Esophagus squamous epithelium (tissue), 5 donors: ENCODE measurements around the gene MAN1C1. TPM values are rescaled to one million over a fixed set of nuclear protein-coding genes. Genes with fewer than 3 reads are reported as not detected.

ENCODE experiments used
- DNase-seq: peaks from one replicate; lab custom pipeline; 2025; lab: John Stamatoyannopoulos, UW
- H3K27ac ChIP-seq, 4 donors: fragments of 200-600 bp; sonication (generic); one replicate each; pipeline ENCODE4 v1.5.1; 2016 to 2019; ENCODE audit warnings: mild to moderate bottlenecking in 1 of 4
- H3K27me3 ChIP-seq, 4 donors: fragments of 200-600 bp; sonication (generic); 1 replicate in 3 of 4; 2 replicates in 1 of 4; pipeline versions ENCODE4 v1.5.1 to v1.6.0; 2017 to 2021; ENCODE audit warnings: antibody characterized with exemption in 1 of 4
- H3K36me3 ChIP-seq, 3 donors: fragments of 200-600 bp; sonication (generic); one replicate each; pipeline ENCODE4 v1.5.1; 2016 to 2019
- H3K4me1 ChIP-seq, 3 donors: fragments of 200-600 bp; sonication (generic); one replicate each; pipeline ENCODE4 v1.5.1; 2017 to 2019
- H3K4me3 ChIP-seq, 4 donors: fragments of 200-600 bp; sonication (generic); 1 replicate in 3 of 4; 2 replicates in 1 of 4; pipeline ENCODE4 v1.5.1; 2016 to 2019; ENCODE audit warnings: mild to moderate bottlenecking in 2 of 4, moderate library complexity in 1 of 4
- H3K9me3 ChIP-seq, 3 donors: fragments of 200-600 bp; sonication (generic); one replicate each; pipeline ENCODE4 v1.5.1; 2016 to 2019
- POLR2A ChIP-seq, 4 donors: fragments of 450-650 bp; IDR thresholded peaks; one replicate each; pipeline ENCODE4 v1.6.1; 2017; ENCODE audit warnings: antibody characterized with exemption in 4 of 4, mild to moderate bottlenecking in 4 of 4, moderate library complexity in 3 of 4
- WGBS, 2 donors: methylation state at CpG; one replicate each; pipeline ENCODE4 v1.1.5; 2018; 5-methylcytosine and 5-hydroxymethylcytosine counted together
- intact Hi-C: fragments of 100-400 bp; cut with DNase I; formaldehyde crosslinking; loops from one replicate; pipeline ENCODE4 v1.15.0; 2022
- total RNA-seq, 4 donors: library from RNA; depleted of rRNA; stranded (reverse); fragments of >200 nt; gene quantifications; one replicate each; pipeline ENCODE4 v1.1.0, GENCODE V29; 2016
- TF ChIP-seq, protein P1 (sequence below), 6 experiments: fragments of 450-650 bp in 4 of 6; fragments of 200-600 bp in 2 of 6; sonication (generic) in 2 of 6; IDR thresholded peaks; one replicate each; pipeline ENCODE4 v1.5.1; 2016 to 2019; ENCODE audit warnings: antibody characterized with exemption in 6 of 6, mild to moderate bottlenecking in 4 of 6, moderate library complexity in 4 of 6
- donor health status: DM: yes; HTN: yes; CAD: no.

MAN1C1 gene
- total RNA-seq, 4 donors from 2014 or later = 0.91 to 7.4 (median 3.8) TPM

- peaks cover 0 to 48% (median 10%) of the 10 kb centered on the region in 3 donors for H3K4me1 ChIP-seq
- H3K27ac ChIP-seq = peak overlapping the region in 1 of 4 donors; percentile 30
- WGBS, 2 donors = 67 to 69% methylated on average over 2 of the region's 2 CpGs
- intact Hi-C loops = no loop called here
- no peak overlapping the region for H3K4me3 ChIP-seq
- no peak for DNase-seq
- TF ChIP-seq, protein P1, sequence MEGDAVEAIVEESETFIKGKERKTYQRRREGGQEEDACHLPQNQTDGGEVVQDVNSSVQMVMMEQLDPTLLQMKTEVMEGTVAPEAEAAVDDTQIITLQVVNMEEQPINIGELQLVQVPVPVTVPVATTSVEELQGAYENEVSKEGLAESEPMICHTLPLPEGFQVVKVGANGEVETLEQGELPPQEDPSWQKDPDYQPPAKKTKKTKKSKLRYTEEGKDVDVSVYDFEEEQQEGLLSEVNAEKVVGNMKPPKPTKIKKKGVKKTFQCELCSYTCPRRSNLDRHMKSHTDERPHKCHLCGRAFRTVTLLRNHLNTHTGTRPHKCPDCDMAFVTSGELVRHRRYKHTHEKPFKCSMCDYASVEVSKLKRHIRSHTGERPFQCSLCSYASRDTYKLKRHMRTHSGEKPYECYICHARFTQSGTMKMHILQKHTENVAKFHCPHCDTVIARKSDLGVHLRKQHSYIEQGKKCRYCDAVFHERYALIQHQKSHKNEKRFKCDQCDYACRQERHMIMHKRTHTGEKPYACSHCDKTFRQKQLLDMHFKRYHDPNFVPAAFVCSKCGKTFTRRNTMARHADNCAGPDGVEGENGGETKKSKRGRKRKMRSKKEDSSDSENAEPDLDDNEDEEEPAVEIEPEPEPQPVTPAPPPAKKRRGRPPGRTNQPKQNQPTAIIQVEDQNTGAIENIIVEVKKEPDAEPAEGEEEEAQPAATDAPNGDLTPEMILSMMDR (IDR thresholded peaks at IDR 0.05) = no peak
- TF ChIP-seq POLR2A (IDR thresholded peaks at IDR 0.05) = no peak
- no peaks in the 10 kb centered on the region for H3K27me3 ChIP-seq
- H3K9me3 ChIP-seq = no peaks in the 10 kb centered on the region
- no peaks in the 10 kb centered on the region for H3K36me3 ChIP-seq
Observed at GRCh38 chr1:25714372-25714931, 97.9 kb downstream of the MAN1C1 start.

DNA sequence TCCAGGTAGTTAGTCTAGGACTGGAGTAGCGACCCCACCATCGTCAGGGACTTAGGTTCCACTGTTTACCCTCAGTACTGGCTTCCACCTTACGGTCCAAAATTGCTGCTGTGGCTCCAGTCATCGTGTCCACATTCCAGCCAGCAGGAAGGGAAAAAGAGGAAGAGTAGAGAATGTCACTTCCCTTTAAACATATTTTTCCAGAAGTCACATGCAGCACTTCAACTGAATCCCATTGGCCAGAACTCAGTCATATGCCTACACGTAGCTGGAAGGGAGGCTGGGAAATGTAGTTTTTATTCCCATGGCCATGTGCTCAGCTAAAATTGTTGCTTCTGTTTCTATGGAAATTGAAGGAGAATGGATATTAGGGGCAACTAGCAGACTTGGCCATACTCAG lies 99.3 kb downstream of the MAN1C1 start:
- no peaks in the 10 kb centered on the region for H3K36me3 ChIP-seq
- no peak for DNase-seq
- WGBS, 2 donors = 89 to 90% methylated on average over 4 to 5 of the region's 5 CpGs
- no peaks in the 10 kb centered on the region for H3K27me3 ChIP-seq
- H3K27ac ChIP-seq = no peak overlapping the region
- H3K4me1 ChIP-seq = peaks cover 0 to 39% (median 10%) of the 10 kb centered on the region in 3 donors
- no peak for TF ChIP-seq POLR2A (IDR thresholded peaks at IDR 0.05)
- TF ChIP-seq, protein P1 (IDR thresholded peaks at IDR 0.05) = no peak
- H3K4me3 ChIP-seq = no peak overlapping the region
- intact Hi-C loops = no loop called here
- H3K9me3 ChIP-seq = no peaks in the 10 kb centered on the region

DNA sequence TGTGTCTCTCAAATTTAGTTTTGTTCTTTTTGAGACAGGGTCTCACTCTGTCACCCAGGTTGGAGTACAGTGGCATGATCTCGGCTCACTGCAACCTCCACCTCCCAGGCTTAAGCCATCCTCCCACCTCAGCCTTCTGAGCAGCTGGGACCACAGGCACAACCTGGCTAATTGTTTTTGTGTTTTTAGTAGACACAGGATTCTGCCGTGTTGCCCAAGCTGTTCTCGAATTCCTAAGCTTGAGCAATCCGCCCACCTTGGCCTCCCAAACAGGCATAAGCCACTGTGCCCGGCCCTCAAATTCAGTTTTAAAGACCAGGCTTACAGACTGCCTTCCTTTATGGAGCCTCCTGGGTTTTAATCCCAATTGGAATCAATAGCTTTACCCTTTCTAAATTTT lies 99.7 kb downstream of the MAN1C1 start:
- no peak for DNase-seq
- Histone ChIP-seq H3K27ac (no peak overlapping the region), H3K36me3 (no peaks in the 10 kb centered on the region), H3K27me3 (no peaks in the 10 kb centered on the region), H3K4me3 (no peak overlapping the region), H3K9me3 (no peaks in the 10 kb centered on the region), H3K4me1 (peaks cover 0 to 34% (median 6%) of the 10 kb centered on the region in 3 donors)
- no peak for TF ChIP-seq POLR2A (IDR thresholded peaks at IDR 0.05)
- TF ChIP-seq, protein P1 (IDR thresholded peaks at IDR 0.05) = no peak
- WGBS, 2 donors = 69 to 79% methylated on average over 4 to 5 of the region's 5 CpGs
- intact Hi-C loops = no loop called here

GRCh38 chr1:25718732-25719131 lies 102.1 kb downstream of the MAN1C1 start:
- intact Hi-C loops = no loop called here
- Histone ChIP-seq H3K36me3 (no peaks in the 10 kb centered on the region), H3K27ac (no peak overlapping the region), H3K4me1 (peaks cover 0 to 24% (median 0%) of the 10 kb centered on the region in 3 donors), H3K4me3 (no peak overlapping the region), H3K27me3 (no peaks in the 10 kb centered on the region), H3K9me3 (no peaks in the 10 kb centered on the region)
- no peak for DNase-seq
- WGBS, 2 donors = 95 to 100% methylated on average over 2 of the region's 2 CpGs
- TF ChIP-seq, protein P1 (IDR thresholded peaks at IDR 0.05) = no peak
- no peak for TF ChIP-seq POLR2A (IDR thresholded peaks at IDR 0.05)

GRCh38 chr1:25720624-25721023 lies 104.0 kb downstream of the MAN1C1 start:
- Histone ChIP-seq H3K4me1 (peaks cover 0 to 27% (median 6%) of the 10 kb centered on the region in 3 donors), H3K27ac (no peak overlapping the region), H3K36me3 (no peaks in the 10 kb centered on the region), H3K4me3 (no peak overlapping the region), H3K27me3 (no peaks in the 10 kb centered on the region), H3K9me3 (no peaks in the 10 kb centered on the region)
- DNase-seq = no peak
- WGBS, 2 donors = 86 to 89% methylated on average over 5 of the region's 5 CpGs
- TF ChIP-seq, protein P1 (IDR thresholded peaks at IDR 0.05) = no peak
- TF ChIP-seq POLR2A (IDR thresholded peaks at IDR 0.05) = no peak
- intact Hi-C loops = no loop called here
